ENCODE results near the gene ZMYM4.

- TF ChIP-seq, protein P1, sequence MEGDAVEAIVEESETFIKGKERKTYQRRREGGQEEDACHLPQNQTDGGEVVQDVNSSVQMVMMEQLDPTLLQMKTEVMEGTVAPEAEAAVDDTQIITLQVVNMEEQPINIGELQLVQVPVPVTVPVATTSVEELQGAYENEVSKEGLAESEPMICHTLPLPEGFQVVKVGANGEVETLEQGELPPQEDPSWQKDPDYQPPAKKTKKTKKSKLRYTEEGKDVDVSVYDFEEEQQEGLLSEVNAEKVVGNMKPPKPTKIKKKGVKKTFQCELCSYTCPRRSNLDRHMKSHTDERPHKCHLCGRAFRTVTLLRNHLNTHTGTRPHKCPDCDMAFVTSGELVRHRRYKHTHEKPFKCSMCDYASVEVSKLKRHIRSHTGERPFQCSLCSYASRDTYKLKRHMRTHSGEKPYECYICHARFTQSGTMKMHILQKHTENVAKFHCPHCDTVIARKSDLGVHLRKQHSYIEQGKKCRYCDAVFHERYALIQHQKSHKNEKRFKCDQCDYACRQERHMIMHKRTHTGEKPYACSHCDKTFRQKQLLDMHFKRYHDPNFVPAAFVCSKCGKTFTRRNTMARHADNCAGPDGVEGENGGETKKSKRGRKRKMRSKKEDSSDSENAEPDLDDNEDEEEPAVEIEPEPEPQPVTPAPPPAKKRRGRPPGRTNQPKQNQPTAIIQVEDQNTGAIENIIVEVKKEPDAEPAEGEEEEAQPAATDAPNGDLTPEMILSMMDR (conservative IDR thresholded peaks at IDR 0.05; ENCODE audit: low read length): no peak
- no peak for TF ChIP-seq EZH2phosphoT487 (IDR thresholded peaks at IDR 0.05; ENCODE audit: borderline replicate concordance, low read depth, low read length)
Measured at GRCh38 chr1:35222322-35223083, 46.0 kb upstream of the ZMYM4 start.

All from OCI-LY7 (cell line).